GM15510 (cell line): Measurements from ENCODE around the gene DIO2.

Experiments
- POLR2A ChIP-seq: IDR thresholded peaks from 3 replicates; pipeline ENCODE4 v1.6.1; 2011; ENCODE audit warnings: borderline replicate concordance; ENCODE audit not compliant: insufficient read length; ENCODE audit errors: extremely low read depth

Gene DIO2

GRCh38 chr14:80211153-80212022, at the start of gene DIO2:
TSS of gene DIO2 (minus strand) at chr14:80211504. CDS start at chr14:80211472, 32 bp downstream.
- TF ChIP-seq POLR2A, result no peak

- TF ChIP-seq POLR2A, result no peak
Measured at GRCh38 chr14:80260645-80261044, 49.3 kb upstream of the DIO2 start.

- TF ChIP-seq POLR2A, result no peak
Measured at GRCh38 chr14:80239631-80240030, 28.3 kb upstream of the DIO2 start.

GRCh38 chr14:80237143-80237542, 25.8 kb upstream of the DIO2 start:
- no peak for TF ChIP-seq POLR2A

GRCh38 chr14:80233470-80234089, 22.3 kb upstream of the DIO2 start:
- TF ChIP-seq POLR2A, result no peak

GRCh38 chr14:80231702-80232101, 20.4 kb upstream of the DIO2 start:
- no peak for TF ChIP-seq POLR2A

- TF ChIP-seq POLR2A, result no peak
Measured at GRCh38 chr14:80223696-80224465, 12.6 kb upstream of the DIO2 start.

- no peak for TF ChIP-seq POLR2A
Measured at GRCh38 chr14:80216818-80217217, 5.5 kb upstream of the DIO2 start.

- no peak for TF ChIP-seq POLR2A
Measured at GRCh38 chr14:80215756-80216581, 4.7 kb upstream of the DIO2 start.

- TF ChIP-seq POLR2A, result no peak
Measured at GRCh38 chr14:80215081-80215480, 3.8 kb upstream of the DIO2 start.

GRCh38 chr14:80213602-80214001, 2.3 kb upstream of the DIO2 start:
- TF ChIP-seq POLR2A, result no peak

- no peak for TF ChIP-seq POLR2A
Measured at GRCh38 chr14:80212023-80212397, 706 bp upstream of the DIO2 start.

- TF ChIP-seq POLR2A, result no peak
Measured at GRCh38 chr14:80208461-80208860, 2.8 kb downstream of the DIO2 start.

- TF ChIP-seq POLR2A, result no peak
Measured at GRCh38 chr14:80206351-80207080, 4.8 kb downstream of the DIO2 start.

GRCh38 chr14:80202888-80203562, 8.3 kb downstream of the DIO2 start:
- no peak for TF ChIP-seq POLR2A
